Parathyroid adenoma (tissue), 2 donors: ENCODE measurements around the gene MAGI2.

Experiments used
- H2AFZ ChIP-seq: fragments of 300-600 bp; sonication (generic); one replicate; pipeline ENCODE4 v1.7.0; 2017; ENCODE audit warnings: antibody characterized with exemption, mild to moderate bottlenecking
- H3K27ac ChIP-seq: fragments of 300-600 bp; sonication (generic); one replicate; pipeline ENCODE4 v1.7.0; 2017
- H3K27me3 ChIP-seq: fragments of 300-600 bp; sonication (generic); one replicate; pipeline ENCODE4 v1.7.0; 2017; ENCODE audit warnings: low read length; ENCODE audit not compliant: control insufficient read depth, insufficient read depth
- H3K36me3 ChIP-seq: fragments of 300-600 bp; sonication (generic); one replicate; pipeline ENCODE4 v1.7.0; 2017; ENCODE audit warnings: low read length; ENCODE audit not compliant: control insufficient read depth, insufficient read depth
- H3K4me1 ChIP-seq: fragments of 300-600 bp; sonication (generic); one replicate; pipeline ENCODE4 v1.7.0; 2017; ENCODE audit warnings: control low read depth
- H3K4me2 ChIP-seq: fragments of 300-600 bp; sonication (generic); one replicate; pipeline ENCODE4 v1.7.0; 2017; ENCODE audit warnings: low read length
- H3K4me3 ChIP-seq: fragments of 300-600 bp; sonication (generic); one replicate; pipeline ENCODE4 v1.7.0; 2017; ENCODE audit warnings: low read depth, low read length
- H3K79me2 ChIP-seq: fragments of 300-600 bp; sonication (generic); one replicate; pipeline ENCODE4 v1.7.0; 2017; ENCODE audit warnings: control low read depth
- H3K9ac ChIP-seq: fragments of 300-600 bp; sonication (generic); one replicate; pipeline ENCODE4 v1.7.0; 2017; ENCODE audit warnings: mild to moderate bottlenecking
- H3K9me3 ChIP-seq: fragments of 300-600 bp; sonication (generic); one replicate; pipeline ENCODE4 v1.7.0; 2017; ENCODE audit warnings: low read length; ENCODE audit not compliant: control insufficient read depth
- CTCF ChIP-seq: fragments of 300-600 bp; sonication (generic); IDR thresholded peaks from one replicate; pipeline ENCODE4 v1.7.0; 2017; ENCODE audit warnings: antibody characterized with exemption, mild to moderate bottlenecking
- donor health status: primary hyperparathyroidism.

The MAGI2 gene

DNA sequence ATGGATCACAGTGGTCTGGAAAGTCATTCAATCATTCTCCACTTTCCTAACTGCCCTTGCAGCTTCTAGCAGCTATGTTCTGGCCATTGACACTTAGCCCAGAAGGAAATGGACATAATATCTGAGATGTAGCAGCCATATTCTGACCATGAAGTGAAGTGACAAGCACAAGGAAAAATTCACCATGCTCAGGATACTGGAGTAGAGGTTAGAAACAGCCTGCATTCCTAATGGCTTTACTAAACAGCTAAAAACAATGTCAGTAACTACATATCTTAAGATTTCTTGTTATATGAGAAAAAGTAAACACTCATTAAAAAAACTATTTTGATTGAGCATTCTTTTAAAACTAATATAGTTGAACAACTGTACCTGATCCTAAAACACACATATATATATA is 443.8 kb downstream of the MAGI2 start:
- no peaks in the 10 kb centered on the region for H3K9me3 ChIP-seq
- H3K4me3 ChIP-seq, result no peak overlapping the region
- no peak for TF ChIP-seq CTCF
- H3K4me2 ChIP-seq, result no peak overlapping the region
- no peaks in the 10 kb centered on the region for H3K4me1 ChIP-seq
- no peaks in the 10 kb centered on the region for H3K36me3 ChIP-seq
- no peaks in the 10 kb centered on the region for H3K27me3 ChIP-seq
- no peak overlapping the region for H3K27ac ChIP-seq
- H3K9ac ChIP-seq, result no peak overlapping the region
- H3K79me2 ChIP-seq, result no peaks in the 10 kb centered on the region
- no peak overlapping the region for H2AFZ ChIP-seq

DNA sequence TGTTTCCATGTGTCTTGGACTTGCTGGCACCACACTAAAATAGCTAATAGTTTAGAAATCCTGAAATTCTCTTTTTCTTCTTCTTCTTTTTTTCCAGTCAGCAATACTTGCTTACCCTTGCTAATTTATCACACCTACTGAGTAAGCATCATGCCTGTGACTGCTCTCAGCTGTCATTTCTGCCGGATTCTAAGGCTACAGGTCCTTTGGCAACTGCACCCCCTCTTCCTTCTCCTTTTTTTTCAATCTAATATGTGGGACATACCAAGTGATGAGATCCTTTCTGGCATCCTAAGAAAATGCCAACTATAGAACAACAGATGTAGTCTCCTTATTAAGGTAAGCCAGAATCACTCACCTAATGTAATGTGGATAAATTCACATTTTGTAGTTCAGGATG is 444.7 kb downstream of the MAGI2 start:
- Histone ChIP-seq H3K4me1 (no peaks in the 10 kb centered on the region), H3K9ac (no peak overlapping the region), H3K27me3 (no peaks in the 10 kb centered on the region), H3K4me2 (no peak overlapping the region), H3K79me2 (no peaks in the 10 kb centered on the region), H3K4me3 (no peak overlapping the region), H3K36me3 (no peaks in the 10 kb centered on the region), H3K9me3 (no peaks in the 10 kb centered on the region), H3K27ac (no peak overlapping the region), H2AFZ (no peak overlapping the region)
- no peak for TF ChIP-seq CTCF

GRCh38 chr7:78996013-78996412 is 457.5 kb downstream of the MAGI2 start:
- Histone ChIP-seq H3K4me2 (no peak overlapping the region), H3K36me3 (no peaks in the 10 kb centered on the region), H3K9me3 (no peaks in the 10 kb centered on the region), H2AFZ (no peak overlapping the region), H3K9ac (no peak overlapping the region), H3K4me3 (no peak overlapping the region), H3K27ac (no peak overlapping the region), H3K4me1 (no peaks in the 10 kb centered on the region), H3K79me2 (no peaks in the 10 kb centered on the region), H3K27me3 (no peaks in the 10 kb centered on the region)
- no peak for TF ChIP-seq CTCF

- no peaks in the 10 kb centered on the region for H3K27me3 ChIP-seq
- TF ChIP-seq CTCF, result no peak
- H3K36me3 ChIP-seq, result no peaks in the 10 kb centered on the region
- no peak overlapping the region for H3K27ac ChIP-seq
- no peak overlapping the region for H3K9ac ChIP-seq
- H3K79me2 ChIP-seq, result no peaks in the 10 kb centered on the region
- H3K4me2 ChIP-seq, result no peak overlapping the region
- no peak overlapping the region for H3K4me3 ChIP-seq
- H3K9me3 ChIP-seq, result no peaks in the 10 kb centered on the region
- no peak overlapping the region for H2AFZ ChIP-seq
- no peaks in the 10 kb centered on the region for H3K4me1 ChIP-seq
Measured at GRCh38 chr7:78993341-78993740, 460.1 kb downstream of the MAGI2 start.

DNA sequence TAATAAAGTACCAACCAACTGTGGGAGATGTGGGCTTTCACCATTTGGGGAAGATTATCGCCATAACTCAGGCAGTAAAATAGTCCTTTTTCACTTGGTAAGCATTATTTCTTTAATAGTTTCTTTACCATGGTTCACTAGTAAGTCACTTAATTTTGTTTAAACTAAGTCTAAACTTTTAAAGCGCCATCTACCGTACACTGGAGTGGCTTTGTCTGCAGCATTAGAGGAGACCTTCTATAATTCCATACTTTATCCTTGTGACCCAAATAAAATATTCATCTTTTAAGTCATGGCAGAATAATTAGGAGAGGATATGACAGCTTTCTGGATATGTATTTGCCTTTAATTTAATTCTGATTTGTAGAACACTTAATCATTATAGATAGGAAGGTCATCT is 468.0 kb downstream of the MAGI2 start:
- Histone ChIP-seq H3K9me3 (no peaks in the 10 kb centered on the region), H3K79me2 (no peaks in the 10 kb centered on the region), H2AFZ (no peak overlapping the region), H3K4me3 (no peak overlapping the region), H3K36me3 (no peaks in the 10 kb centered on the region), H3K4me2 (no peak overlapping the region), H3K27ac (no peak overlapping the region), H3K9ac (no peak overlapping the region), H3K4me1 (no peaks in the 10 kb centered on the region), H3K27me3 (no peaks in the 10 kb centered on the region)
- no peak for TF ChIP-seq CTCF
